Panc1 (cell line): ENCODE data around the gene CUTA. TPM values are rescaled to one million over a fixed set of nuclear protein-coding genes. Genes with fewer than 3 reads are reported as not detected.

Source experiments
- ATAC-seq: fragments of 200-7000 bp; cut with Tn5 transposase; 2 replicates; pipeline ENCODE4 v1.9.1; 2020; ENCODE audit warnings: mild to moderate bottlenecking, moderate library complexity
- BruUV-seq: library from RNA; stranded (reverse); fragments of 400-500 nt; replicated peaks from 2 replicates; lab custom pipeline; 2021; lab: Mats Ljungman, UMichigan
- CTCF ChIA-PET: fragments of 300-600 bp; sonication (Branson Sonifier 250); formaldehyde crosslinking; loops from one replicate; lab custom pipeline; 2022; ENCODE audit warnings: antibody characterized with exemption; lab: Charles Lee
- POLR2A ChIA-PET: fragments of 300-600 bp; sonication (Branson Sonifier 250); formaldehyde crosslinking; loops from one replicate; lab custom pipeline; 2022; ENCODE audit warnings: antibody characterized with exemption; lab: Charles Lee
- DNase-seq: peaks from one replicate; pipeline ENCODE4 v3.0.0-alpha.2; 2010; ENCODE audit warnings: low read depth, low spot score
- H3K27ac ChIP-seq: 2 replicates; pipeline ENCODE4 v1.5.1; 2011; ENCODE audit warnings: mild to moderate bottlenecking, low read length, inconsistent platforms
- H3K27me3 ChIP-seq: fragments of 200-500 bp; sonication (Bioruptor generic); 2 replicates; pipeline ENCODE4 v1.6.0; 2014; ENCODE audit warnings: low read length, inconsistent platforms; ENCODE audit not compliant: control insufficient read depth, insufficient read depth
- H3K36me3 ChIP-seq: fragments of 200-500 bp; sonication (Bioruptor generic); 2 replicates; pipeline ENCODE4 v1.5.1; 2014; ENCODE audit warnings: inconsistent platforms, mild to moderate bottlenecking, low read length, moderate library complexity; ENCODE audit not compliant: control insufficient read depth, insufficient read depth
- H3K4me1 ChIP-seq: 2 replicates; pipeline ENCODE4 v1.5.1; 2011; ENCODE audit warnings: inconsistent platforms, mild to moderate bottlenecking, low read length, moderate library complexity; ENCODE audit not compliant: control insufficient read depth, insufficient read depth
- H3K4me3 ChIP-seq, 2 experiments: 2 replicates each; pipeline ENCODE4 v1.5.1; 2011 to 2012; ENCODE audit warnings: low read depth in 2 of 2, low read length in 2 of 2, mild to moderate bottlenecking in 2 of 2, inconsistent platforms in 1 of 2, moderate library complexity in 1 of 2
- H3K9me3 ChIP-seq: fragments of 200-500 bp; sonication (Bioruptor generic); 2 replicates; pipeline ENCODE4 v1.5.1; 2014; ENCODE audit warnings: low read depth, mild to moderate bottlenecking, inconsistent platforms, low read length, moderate library complexity; ENCODE audit not compliant: control insufficient read depth, insufficient read depth
- CTCF ChIP-seq: fragments of 450-650 bp; IDR thresholded peaks from 2 replicates; pipeline ENCODE4 v1.5.1; 2017; ENCODE audit warnings: mild to moderate bottlenecking
- POLR2AphosphoS5 ChIP-seq: IDR thresholded peaks from 2 replicates; pipeline ENCODE4 v1.6.1; 2012; ENCODE audit warnings: mild to moderate bottlenecking, low read depth, low read length, moderate library complexity
- REST ChIP-seq, 2 experiments: IDR thresholded peaks; 2 replicates each; pipeline ENCODE4 v1.6.1; 2011 to 2012; ENCODE audit warnings: low read depth in 2 of 2, control low read depth in 1 of 2, low read length in 1 of 2, mild to moderate bottlenecking in 1 of 2, moderate library complexity in 1 of 2; ENCODE audit not compliant: insufficient read depth in 1 of 2
- SIN3A ChIP-seq: IDR thresholded peaks from 2 replicates; pipeline ENCODE4 v1.6.1; 2012; ENCODE audit warnings: low read depth, mild to moderate bottlenecking, low read length, moderate library complexity, borderline replicate concordance; ENCODE audit not compliant: insufficient read depth
- TCF7L2 ChIP-seq: IDR thresholded peaks from 2 replicates; pipeline ENCODE4 v1.6.1; 2011; ENCODE audit warnings: mild to moderate bottlenecking, low read depth, low read length, inconsistent platforms
- in situ Hi-C: cut with HindIII; loops from 2 replicates; pipeline ENCODE4 v1.10.0; 2016; ENCODE audit warnings: low sequenced_read_pairs, low pct_unique_long_range_greater_than_20kb
- intact Hi-C: fragments of 100-400 bp; cut with micrococcal nuclease; formaldehyde crosslinking; loops from one replicate; pipeline ENCODE4 v1.10.0; 2022; ENCODE audit not compliant: unreplicated experiment
- total RNA-seq: library from RNA; stranded (reverse); gene quantifications from one replicate; pipeline ENCODE4 v1.2.1, GENCODE V29; 2021; ENCODE audit not compliant: unreplicated experiment

CUTA gene
- total RNA-seq, 1 experiment from 2014 or later, result 338 TPM

- ChIA-PET POLR2A (no interaction called here), CTCF (no interaction called here)
- no TSS peak for BruUV-seq
- Histone ChIP-seq H3K9me3 (no peaks in the 10 kb centered on the region), H3K27ac (no peak overlapping the region), H3K36me3 (no peaks in the 10 kb centered on the region), H3K4me1 (no peaks in the 10 kb centered on the region), H3K4me3 (no peak overlapping the region), H3K27me3 (no peaks in the 10 kb centered on the region)
- no peak for DNase-seq
- no peak for ATAC-seq
- TF ChIP-seq SIN3A (no peak), TCF7L2 (no peak), POLR2AphosphoS5 (no peak), REST (IDR thresholded peaks at IDR 0.05; ENCODE audit: insufficient read depth in 1 of 2, low read depth in 2 of 2, low read length in 1 of 2) (no peak), CTCF (no peak)
- intact Hi-C loops (no loop called here), in situ Hi-C loops (no loop called here)
These were observed 48.3 kb upstream of the CUTA start for GRCh38 chr6:33466075-33466735.

GRCh38 chr6:33459226-33459625 is 41.3 kb upstream of the CUTA start:
- Histone ChIP-seq H3K36me3 (no peaks in the 10 kb centered on the region), H3K4me3 (no peak overlapping the region), H3K27me3 (no peaks in the 10 kb centered on the region), H3K9me3 (no peaks in the 10 kb centered on the region), H3K4me1 (peaks cover 5% of the 10 kb centered on the region; the same call in 1 of the 2 replicates), H3K27ac (no peak overlapping the region)
- intact Hi-C loops, result loop anchor here (10.0 kb wide), 1 partner anchor 116 kb away; no protein-coding TSS in a partner anchor
- DNase-seq, result no peak
- in situ Hi-C loops, result no loop called here
- no peak for TF ChIP-seq REST (IDR thresholded peaks at IDR 0.05; ENCODE audit: insufficient read depth in 1 of 2, low read depth in 2 of 2, low read length in 1 of 2)
- no peak for TF ChIP-seq SIN3A
- no peak for TF ChIP-seq CTCF
- no peak for TF ChIP-seq POLR2AphosphoS5
- TF ChIP-seq TCF7L2, result no peak
- CTCF ChIA-PET, result no interaction called here
- BruUV-seq, result no TSS peak
- POLR2A ChIA-PET, result no interaction called here
- no peak for ATAC-seq
